ENCODE measurements around the gene E2F6.

E2F6 gene

DNA sequence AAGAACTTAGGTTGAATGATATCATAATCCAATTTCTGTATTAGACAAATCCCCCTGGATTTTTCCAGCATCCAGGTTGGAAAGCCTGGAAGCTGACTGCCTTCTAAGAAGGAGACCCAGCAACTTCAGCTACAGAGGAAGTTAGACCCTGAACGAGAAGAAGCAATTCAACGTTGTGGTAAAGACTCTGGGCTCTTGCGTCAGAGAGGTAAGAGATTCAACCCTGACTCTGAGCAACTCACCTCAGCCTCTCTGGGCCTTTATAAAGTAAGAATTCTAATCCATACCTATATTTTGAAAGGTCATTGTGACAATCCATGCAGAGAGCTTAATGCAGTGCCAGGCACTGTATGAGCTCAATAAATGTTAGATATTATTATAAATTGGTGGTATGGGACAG, 9.7 kb downstream of the E2F6 start:
- TF ChIP-seq POLR2A (IDR thresholded peaks at IDR 0.05; ENCODE audit: low read depth, low read length) = no peak
- no peak for FAIRE-seq
- DNase-seq (ENCODE audit: insufficient read length, low spot score) = no peak

DNA sequence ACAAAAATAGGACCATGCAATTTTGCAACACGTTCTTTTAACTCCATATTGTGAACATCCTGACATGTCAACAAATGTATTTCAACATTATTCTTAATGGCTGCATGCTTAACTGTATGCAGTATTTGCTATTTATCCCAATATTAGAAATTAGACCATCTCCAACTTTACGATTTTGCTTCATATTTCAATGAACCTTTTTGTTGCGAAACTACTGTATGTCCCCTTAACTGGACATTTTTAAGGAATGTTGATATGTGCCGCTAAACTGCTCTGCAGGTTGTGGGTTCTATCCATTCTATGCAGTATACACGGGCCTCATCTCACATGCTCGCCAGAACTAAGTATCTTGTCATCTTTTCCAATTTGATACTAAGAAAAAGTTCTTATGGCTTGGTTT, 11.1 kb downstream of the E2F6 start:
- DNase-seq (ENCODE audit: insufficient read length, low spot score) (no peak), FAIRE-seq (no peak)
- no peak for TF ChIP-seq POLR2A (IDR thresholded peaks at IDR 0.05; ENCODE audit: low read depth, low read length)

- DNase-seq (ENCODE audit: insufficient read length, low spot score) (no peak), FAIRE-seq (no peak)
- no peak for TF ChIP-seq POLR2A (IDR thresholded peaks at IDR 0.05; ENCODE audit: low read depth, low read length)
Measured at GRCh38 chr2:11450791-11451190, 15.2 kb downstream of the E2F6 start.

- TF ChIP-seq POLR2A (IDR thresholded peaks at IDR 0.05; ENCODE audit: low read depth, low read length) = no peak
- DNase-seq (ENCODE audit: insufficient read length, low spot score) = peak; percentile 23
- no peak for FAIRE-seq
Measured at GRCh38 chr2:11446733-11447248, 19.2 kb downstream of the E2F6 start.

DNA sequence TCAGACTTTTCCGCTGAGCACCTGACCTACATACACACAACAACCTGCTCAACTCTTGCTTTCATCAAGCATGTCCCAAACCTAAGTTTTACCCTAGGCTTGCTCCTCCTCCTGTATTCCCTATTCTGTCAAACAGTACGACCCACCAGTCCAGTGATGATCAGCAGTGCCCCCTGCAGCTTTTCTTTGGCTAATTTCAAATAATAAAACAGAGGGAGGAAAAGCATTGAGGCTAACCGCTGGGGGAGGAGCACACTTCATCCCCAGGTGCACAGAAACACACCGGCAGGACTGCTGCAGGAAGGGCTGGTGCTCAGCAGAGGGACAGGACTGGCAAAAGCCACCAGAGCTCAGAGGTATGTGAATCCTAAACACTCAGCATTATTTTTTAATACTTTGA, 21.2 kb downstream of the E2F6 start:
- no peak for TF ChIP-seq POLR2A (IDR thresholded peaks at IDR 0.05; ENCODE audit: low read depth, low read length)
- DNase-seq (ENCODE audit: insufficient read length, low spot score) = no peak
- FAIRE-seq = no peak

GRCh38 chr2:11438555-11439080, 27.3 kb downstream of the E2F6 start:
- FAIRE-seq (no peak), DNase-seq (ENCODE audit: insufficient read length, low spot score) (no peak)

DNA sequence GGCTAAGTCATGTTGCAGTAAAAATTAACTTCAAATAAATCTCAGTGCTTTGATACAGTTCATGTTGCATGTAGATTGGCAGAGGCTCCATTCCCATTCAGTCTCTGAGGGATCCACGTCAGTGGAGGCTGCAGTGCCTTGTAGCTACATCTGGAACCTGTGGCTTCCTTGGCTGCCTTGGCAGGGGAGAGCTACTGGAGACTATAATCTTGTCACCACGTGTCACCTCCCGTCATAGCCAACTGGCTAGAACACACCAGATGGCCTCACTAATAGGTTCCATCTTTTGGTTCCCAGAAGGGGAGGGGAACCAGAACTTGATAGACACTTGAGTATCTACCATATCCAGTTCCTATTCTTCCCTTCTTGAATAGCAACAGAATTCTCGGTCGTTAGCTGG, 28.4 kb downstream of the E2F6 start:
- no peak for TF ChIP-seq POLR2A (IDR thresholded peaks at IDR 0.05; ENCODE audit: low read depth, low read length)
- DNase-seq (ENCODE audit: insufficient read length, low spot score) (no peak), FAIRE-seq (no peak)

More at GRCh38 chr2:11438555-11439080, 27.3 kb downstream of the E2F6 start:
- TF ChIP-seq POLR2A (IDR thresholded peaks at IDR 0.05; ENCODE audit: low read depth, low read length) = no peak

DNA sequence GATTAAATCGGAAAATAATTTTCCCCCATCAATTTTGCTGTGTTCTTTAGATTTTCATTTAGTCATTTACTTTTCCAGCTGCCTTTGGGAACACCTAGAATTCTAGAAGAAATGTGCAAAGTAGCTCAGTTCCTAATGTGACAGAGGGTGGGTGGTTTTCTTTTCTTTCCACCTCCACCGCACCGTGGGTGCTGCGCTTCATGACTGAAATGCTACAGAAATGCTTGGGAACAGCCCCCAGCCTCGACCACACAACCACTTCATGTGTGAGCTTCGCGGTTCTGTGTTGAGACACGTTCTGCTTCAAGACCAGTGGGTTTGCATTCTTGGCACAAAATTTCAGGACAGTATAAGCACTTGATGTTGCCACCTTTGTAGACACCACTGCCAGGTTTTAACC, 30.9 kb downstream of the E2F6 start:
- DNase-seq (ENCODE audit: insufficient read length, low spot score) = no peak
- no peak for TF ChIP-seq POLR2A (IDR thresholded peaks at IDR 0.05; ENCODE audit: low read depth, low read length)
- no peak for FAIRE-seq

DNA sequence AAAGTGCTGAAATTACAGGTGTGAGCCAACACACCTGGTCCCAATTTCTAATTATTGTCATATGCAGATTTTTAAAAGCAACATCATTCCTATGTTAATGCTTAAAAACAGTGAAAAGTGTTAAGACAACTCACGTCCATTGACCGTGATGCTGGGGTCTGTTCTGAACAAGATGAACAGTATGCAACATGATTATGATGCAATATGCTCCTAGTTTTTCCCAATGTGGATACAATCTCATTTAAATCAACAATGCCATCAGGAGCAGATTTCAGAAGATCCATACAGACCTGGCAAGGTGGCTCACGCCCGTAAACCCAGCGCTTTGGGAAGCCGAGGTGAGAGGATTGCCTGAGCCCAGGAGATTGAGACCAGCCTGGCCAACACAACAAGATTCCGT, 31.5 kb downstream of the E2F6 start:
- FAIRE-seq (no peak), DNase-seq (ENCODE audit: insufficient read length, low spot score) (no peak)
- TF ChIP-seq POLR2A (IDR thresholded peaks at IDR 0.05; ENCODE audit: low read depth, low read length) = no peak

- no peak for TF ChIP-seq POLR2A (IDR thresholded peaks at IDR 0.05; ENCODE audit: low read depth, low read length)
- DNase-seq (ENCODE audit: insufficient read length, low spot score) = no peak
- FAIRE-seq = no peak
Measured at GRCh38 chr2:11433822-11434221, 32.1 kb downstream of the E2F6 start.

DNA sequence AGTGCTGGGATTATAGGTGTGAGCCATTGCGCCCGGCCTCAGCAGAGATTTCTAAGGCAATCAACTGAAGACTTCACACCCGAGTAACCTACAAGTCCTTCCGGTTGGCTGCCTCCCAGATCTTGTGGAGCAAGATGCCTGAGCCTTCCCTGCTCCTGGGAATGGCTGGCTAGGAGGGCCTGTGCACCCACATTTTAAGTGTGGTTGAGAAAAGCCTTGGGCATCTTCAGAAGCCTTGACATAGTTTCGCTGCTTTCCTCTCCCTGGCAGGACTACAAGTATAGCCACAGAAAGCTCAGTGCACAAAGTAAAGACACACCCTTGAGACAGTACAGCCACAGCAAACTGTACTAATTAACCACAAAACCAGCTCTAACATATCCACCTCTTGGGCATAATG, 35.2 kb downstream of the E2F6 start:
- no peak for FAIRE-seq
- DNase-seq (ENCODE audit: insufficient read length, low spot score) = no peak
- no peak for TF ChIP-seq POLR2A (IDR thresholded peaks at IDR 0.05; ENCODE audit: low read depth, low read length)

DNA sequence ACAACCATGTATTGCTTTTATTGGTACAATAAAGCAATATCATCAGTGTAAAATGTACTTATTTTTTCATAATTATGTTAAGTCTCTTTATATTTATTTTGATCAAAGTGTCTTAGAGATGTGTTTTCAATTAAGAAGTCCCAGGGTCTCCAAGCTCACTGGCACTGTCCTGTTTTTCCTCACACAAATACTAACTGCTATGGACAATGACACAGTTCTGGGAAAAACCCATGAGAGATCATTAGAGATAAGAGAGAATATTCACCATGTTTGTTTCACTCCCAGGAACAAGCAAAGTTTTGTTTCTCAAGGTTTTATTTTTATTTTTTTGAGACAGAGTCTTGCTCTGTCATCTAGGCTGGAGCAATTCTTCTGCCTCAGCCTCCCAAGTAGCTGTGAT, 38.7 kb downstream of the E2F6 start:
- no peak for TF ChIP-seq POLR2A (IDR thresholded peaks at IDR 0.05; ENCODE audit: low read depth, low read length)
- FAIRE-seq = no peak

DNA sequence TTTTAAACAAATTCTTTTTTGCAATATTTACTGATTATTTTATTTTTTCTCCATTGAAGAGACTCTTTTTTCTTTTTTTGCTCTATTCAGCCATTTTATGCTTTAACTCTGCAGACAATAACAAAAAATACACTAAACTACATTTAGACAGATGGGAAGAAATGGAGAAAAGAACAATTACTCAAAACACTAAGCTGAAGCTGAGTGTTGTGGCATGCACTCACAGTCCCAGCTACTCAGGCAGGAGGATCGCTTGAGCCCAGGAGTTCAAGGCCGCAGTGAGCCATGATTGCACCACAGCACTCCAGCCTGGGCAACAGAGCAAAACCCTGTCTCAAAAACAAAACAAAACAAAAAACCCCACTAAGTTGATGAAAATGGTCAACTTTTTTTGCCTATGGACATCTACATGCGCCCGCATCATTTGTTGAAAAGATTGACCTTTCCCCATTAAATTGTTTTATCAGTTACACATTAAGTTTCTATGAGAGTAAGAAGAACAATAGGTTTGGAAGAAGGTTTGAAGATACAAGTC, 43.0 kb downstream of the E2F6 start:
- no peak for TF ChIP-seq POLR2A (IDR thresholded peaks at IDR 0.05; ENCODE audit: low read depth, low read length)
- DNase-seq (ENCODE audit: insufficient read length, low spot score) (no peak), FAIRE-seq (no peak)

More for the DNA sequence above, 38.7 kb downstream of the E2F6 start:
- no peak for DNase-seq (ENCODE audit: insufficient read length, low spot score)

DNA sequence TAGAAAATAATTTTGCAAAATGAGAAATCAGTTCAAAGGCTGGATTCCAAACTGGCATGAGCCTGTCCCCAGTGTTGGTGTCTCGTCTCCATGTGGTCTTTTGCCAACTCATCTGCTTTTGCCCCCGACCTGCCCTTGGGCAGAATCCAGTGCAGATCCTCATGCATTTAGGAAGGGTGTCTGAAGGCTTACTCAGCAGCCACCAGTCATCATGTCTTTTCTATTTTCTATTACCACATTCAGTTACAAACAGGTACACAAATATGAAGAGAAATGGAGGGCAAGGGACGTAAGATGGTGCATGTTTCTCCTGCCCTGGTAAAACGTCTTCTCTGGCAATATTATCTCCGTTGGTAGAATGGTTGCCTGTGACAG, 43.5 kb downstream of the E2F6 start:
- FAIRE-seq = no peak
- no peak for DNase-seq (ENCODE audit: insufficient read length, low spot score)
- TF ChIP-seq POLR2A (IDR thresholded peaks at IDR 0.05; ENCODE audit: low read depth, low read length) = no peak

DNA sequence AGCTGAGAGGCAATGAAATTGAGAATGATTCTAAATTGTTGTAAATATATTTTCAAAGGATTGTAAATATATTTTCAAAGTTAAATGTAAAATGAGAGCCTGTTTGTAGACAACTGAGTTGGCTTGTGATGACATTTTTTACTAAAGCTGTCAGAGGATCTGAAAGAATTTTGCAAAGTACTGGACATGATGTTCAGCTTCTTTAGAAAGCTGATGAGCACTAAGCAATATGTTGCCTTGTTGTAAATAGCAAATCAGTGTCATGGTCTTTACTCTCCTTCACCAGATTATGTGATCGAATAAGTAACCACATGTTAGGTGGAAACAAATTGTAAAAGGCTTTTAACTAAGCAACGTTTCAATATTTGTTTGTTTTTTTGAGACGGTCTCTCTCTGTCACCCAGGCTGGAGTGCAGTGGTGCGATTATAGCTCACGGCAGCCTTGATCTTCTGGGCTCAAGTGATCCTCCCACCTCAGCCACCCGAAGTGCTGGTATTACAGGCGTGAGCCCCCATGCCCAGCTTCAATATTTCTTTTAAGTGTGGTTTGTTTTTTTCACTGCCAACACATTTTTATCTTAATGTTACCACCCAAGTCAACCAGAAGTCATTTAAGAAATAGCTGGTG, 44.0 kb downstream of the E2F6 start:
- DNase-seq (ENCODE audit: insufficient read length, low spot score) (no peak), FAIRE-seq (no peak)
- TF ChIP-seq POLR2A (IDR thresholded peaks at IDR 0.05; ENCODE audit: low read depth, low read length) = no peak

Measured in H54 (cell line).